Left cardiac atrium (tissue), 4 donors: ENCODE results near the gene ABCC4. TPM values are rescaled to one million over a fixed set of nuclear protein-coding genes. Genes with fewer than 3 reads are reported as not detected.
A peak's percentile ranks its signal among the peaks of the same experiment; 100 is the strongest.
"Not testable (repeated sequence)": the region's sequence is repeated elsewhere in the genome, so short reads cannot be mapped to it uniquely, and the experiment has no call there.

Experiments used
- ATAC-seq, 2 donors: fragments of 200-7000 bp; cut with Tn5 transposase; one replicate each; pipeline ENCODE4 v1.9.1; 2020; ENCODE audit warnings: mild to moderate bottlenecking in 2 of 2, moderate library complexity in 2 of 2
- DNase-seq: peaks from one replicate; pipeline ENCODE4 v3.0.0-alpha.2; 2020
- intact Hi-C, 2 donors: fragments of 100-400 bp; cut with DNase I; formaldehyde crosslinking; loops; one replicate each; pipeline versions ENCODE4 v1.14.1 to v1.15.1; 2022 to 2023
- total RNA-seq, 2 donors: library from RNA; stranded (reverse); fragmentation: NEBNext Ultra II Directional; extraction: Animal tissue kit (Norgen Biotek cat#: 25700); gene quantifications; one replicate each; pipeline ENCODE4 v1.2.1, GENCODE V29; 2021
- donor health status: DM: no; HTN: yes; CAD: no.
- donor health status: DM: no; HTN: yes; CAD: no; lungs with severe emphysema.
- donor health status: DM: yes; HTN: yes; CAD: no.
- donor health status: Dilated cardiomyopathy.

Gene ABCC4
- total RNA-seq, 2 donors from 2014 or later, result 4.4 to 8.6 TPM

GRCh38 chr13:95185851-95186250 is 115.4 kb downstream of the ABCC4 start:
- ATAC-seq, result no peak
- intact Hi-C loops, result no loop called here

GRCh38 chr13:95185311-95185710 is 115.9 kb downstream of the ABCC4 start:
- DNase-seq, result no peak

More at GRCh38 chr13:95185851-95186250, 115.4 kb downstream of the ABCC4 start:
- no peak for DNase-seq

DNA sequence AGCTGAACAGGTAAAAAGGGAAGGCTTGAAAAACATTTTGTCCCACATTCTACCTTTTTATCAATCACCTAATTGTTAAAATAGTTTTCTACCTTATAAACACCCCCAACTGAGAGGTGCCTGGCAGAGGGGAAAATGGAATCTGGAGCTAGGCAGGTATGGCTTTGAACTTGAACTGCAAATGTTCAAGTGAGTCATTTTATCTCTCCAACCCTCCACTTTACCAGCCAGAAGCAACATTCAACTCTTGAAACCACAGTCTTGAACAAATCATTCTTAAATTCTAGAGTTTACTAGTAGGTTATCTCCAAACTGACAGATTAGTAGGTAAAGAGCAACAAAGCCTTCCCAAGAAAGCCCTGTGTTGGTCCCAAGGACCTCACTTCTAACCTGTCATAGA is 116.9 kb downstream of the ABCC4 start:
- intact Hi-C loops, result no loop called here
- ATAC-seq, result no peak
- no peak for DNase-seq

More at GRCh38 chr13:95185311-95185710, 115.9 kb downstream of the ABCC4 start:
- intact Hi-C loops, result no loop called here
- no peak for ATAC-seq

GRCh38 chr13:95182570-95183265 is 118.5 kb downstream of the ABCC4 start:
- ATAC-seq (no peak), DNase-seq (no peak)
- intact Hi-C loops, result no loop called here

DNA sequence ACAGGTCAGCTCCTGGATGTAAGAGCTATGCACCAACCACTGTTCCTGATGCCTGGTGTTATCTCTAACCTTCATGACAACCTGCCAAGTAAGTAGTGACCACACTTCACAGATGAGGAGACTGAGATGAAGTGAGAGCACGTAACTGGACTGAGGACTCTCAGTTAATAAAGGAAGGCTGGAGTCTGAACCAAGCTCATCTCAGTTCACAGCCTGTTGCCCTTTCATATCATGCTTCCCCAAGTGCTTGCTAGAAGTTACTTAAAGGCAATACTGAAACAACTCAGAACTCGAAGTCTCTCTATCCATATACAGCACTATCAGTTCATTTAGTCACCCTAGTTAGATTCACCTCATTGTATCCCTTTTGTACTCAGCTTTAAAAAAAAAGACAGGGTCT is 119.7 kb downstream of the ABCC4 start:
- intact Hi-C loops, result no loop called here
- ATAC-seq (no peak), DNase-seq (no peak)

DNA sequence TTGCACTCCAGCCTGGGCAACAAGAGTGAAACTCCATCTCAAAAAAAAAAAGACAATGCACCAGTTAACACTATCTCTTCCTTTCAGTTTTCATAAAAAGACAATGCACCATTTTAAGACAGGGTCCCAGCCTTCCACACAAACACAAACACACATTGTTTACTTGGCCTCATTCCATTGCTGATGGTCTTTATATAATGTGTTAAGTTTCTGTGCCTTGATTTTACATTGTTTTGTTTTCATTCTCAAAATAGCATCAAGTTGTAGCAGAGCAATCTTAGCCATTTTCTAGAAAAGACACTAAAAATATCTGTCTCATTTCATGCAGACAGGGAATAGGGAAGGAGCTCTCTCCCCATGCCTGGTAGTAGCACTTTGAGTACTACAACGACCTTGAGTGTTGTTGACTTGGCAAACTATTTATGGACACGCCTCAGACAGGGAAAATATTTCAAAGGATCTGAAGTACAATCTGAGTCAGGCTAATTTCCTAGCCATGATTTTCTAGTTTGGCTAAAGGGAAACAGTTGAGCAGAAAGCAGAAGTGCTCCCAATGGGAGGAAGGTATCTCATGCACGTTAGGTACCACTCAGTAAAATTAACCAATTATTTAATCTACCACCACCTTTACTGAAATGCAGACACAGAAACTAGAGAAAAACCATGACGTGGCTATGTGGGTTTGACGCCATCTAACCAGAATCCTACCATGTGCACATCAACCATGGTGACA is 120.6 kb downstream of the ABCC4 start:
- ATAC-seq, result peak in 1 of 2 donors; percentile 56
- DNase-seq, result no peak
- intact Hi-C loops, result no loop called here

DNA sequence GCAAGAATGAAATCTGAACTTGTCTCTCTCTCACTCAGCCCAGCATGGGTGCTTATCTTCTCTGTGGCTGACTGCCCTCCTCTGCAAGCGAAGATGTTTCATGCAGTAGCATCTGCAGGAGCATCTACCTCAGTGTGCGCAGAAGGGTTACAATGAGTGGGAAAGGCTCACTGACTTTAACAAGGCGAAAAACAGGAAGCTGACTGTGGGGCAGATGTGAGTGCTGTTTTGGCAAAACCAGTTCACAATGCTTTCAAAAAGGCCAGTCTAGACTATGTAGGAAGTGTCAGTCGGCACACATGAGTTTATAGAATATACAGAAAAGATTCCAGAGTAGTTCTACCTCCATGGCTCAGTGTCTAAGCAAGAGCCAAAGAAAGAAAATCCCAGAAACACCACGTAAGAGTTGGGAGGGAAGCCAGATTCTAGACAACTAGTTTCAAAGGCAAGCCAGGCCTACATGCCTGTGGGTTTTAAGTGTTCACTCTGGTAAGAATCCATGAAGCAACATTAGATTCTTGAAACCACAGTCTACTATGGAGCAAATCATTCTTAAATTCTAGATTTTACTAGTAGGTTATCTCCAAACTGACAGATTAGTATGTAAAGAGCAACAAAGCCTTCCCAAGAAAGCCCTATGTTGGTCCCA is 124.5 kb downstream of the ABCC4 start:
- intact Hi-C loops, result no loop called here
- no peak for ATAC-seq
- no peak for DNase-seq

DNA sequence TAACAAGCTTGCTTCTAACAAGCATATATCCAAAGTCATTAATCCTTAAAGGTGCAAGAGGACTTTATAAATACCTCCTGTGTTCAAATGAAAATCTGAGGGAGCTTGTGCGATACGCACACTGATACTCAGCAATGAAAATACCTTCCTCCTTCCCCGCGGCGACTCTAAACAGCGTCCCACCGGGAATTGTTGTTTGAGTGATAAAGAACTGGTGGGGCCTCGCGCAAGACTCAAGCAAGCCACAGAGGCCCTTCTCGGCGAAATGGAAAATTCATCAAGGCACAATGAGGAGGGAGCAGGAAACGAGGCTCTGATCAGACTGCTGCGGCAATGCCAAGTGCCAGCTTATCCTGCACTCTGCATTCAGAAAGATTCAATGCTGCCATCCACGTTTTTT is 126.7 kb downstream of the ABCC4 start:
- DNase-seq (no peak), ATAC-seq (no peak)
- intact Hi-C loops, result no loop called here

- ATAC-seq, result no peak
- intact Hi-C loops, result no loop called here
- no peak for DNase-seq
Observed at GRCh38 chr13:95168191-95168590, 133.1 kb downstream of the ABCC4 start.

DNA sequence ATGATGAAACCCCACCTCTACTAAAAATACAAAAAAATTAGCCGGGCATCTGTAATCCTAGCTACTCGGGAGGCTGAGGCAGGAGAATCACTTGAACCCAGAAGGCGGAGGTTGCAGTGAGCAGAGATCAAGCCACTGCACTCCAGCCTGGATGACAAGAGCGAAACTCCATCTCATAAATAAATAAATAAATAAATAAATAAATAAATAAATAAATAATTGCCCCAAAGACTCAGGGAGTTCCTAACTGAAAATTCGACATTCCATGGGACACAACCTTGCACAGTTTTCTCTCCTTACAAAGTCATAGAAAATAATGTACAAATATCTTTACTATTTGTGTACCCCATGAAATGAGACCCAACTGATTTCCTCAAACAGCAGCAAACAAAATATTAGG is 134.2 kb downstream of the ABCC4 start:
- ATAC-seq, intact Hi-C loops, DNase-seq: not testable (repeated sequence)

DNA sequence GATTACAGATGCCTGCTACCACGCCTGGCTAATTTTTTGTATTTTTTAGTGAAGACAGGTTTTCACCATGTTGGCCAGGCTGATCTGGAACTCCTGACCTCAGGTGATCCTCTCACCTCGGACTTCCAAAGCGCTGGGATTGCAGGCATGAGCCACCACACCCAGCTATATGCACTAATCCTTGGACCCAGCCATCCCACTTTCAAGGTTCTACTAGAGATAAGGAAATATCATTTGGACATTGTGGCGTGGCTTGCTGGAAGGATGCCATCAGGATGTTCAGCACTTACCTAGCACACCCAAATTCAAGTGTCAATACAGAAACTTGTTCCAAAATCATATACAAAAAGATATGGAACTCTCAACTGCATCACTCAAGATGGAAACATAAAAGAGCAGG is 136.4 kb downstream of the ABCC4 start:
- intact Hi-C loops, result no loop called here

GRCh38 chr13:95160112-95160906 is 140.9 kb downstream of the ABCC4 start:
- ATAC-seq (no peak), DNase-seq (no peak)
- intact Hi-C loops, result no loop called here

More for the DNA sequence above, 136.4 kb downstream of the ABCC4 start:
- ATAC-seq (no peak), DNase-seq (no peak)

GRCh38 chr13:95159458-95159857 is 141.8 kb downstream of the ABCC4 start:
- DNase-seq, result no peak
- intact Hi-C loops, result no loop called here
- ATAC-seq, result no peak

DNA sequence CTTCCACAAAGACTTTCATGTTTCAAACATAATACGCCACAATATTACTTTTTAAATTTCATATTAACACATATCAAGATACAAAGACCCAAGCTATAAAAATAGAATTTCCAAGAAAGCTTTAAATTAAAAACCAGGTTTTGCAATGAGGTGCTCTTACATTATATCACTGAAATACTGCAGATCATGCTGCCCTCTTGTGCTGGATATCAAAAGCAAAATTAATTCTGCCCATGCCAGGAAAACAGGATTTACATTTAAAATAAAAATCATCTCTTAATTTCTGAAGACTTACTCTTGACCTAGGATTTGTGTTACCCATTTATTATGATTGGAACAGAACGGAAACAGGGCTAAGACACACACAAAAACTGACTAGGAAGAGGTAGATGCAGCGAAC is 145.0 kb downstream of the ABCC4 start:
- intact Hi-C loops, result no loop called here
- no peak for DNase-seq
- ATAC-seq, result no peak

GRCh38 chr13:95155504-95155903 is 145.7 kb downstream of the ABCC4 start:
- no peak for ATAC-seq
- intact Hi-C loops, result no loop called here
- no peak for DNase-seq

GRCh38 chr13:95155093-95155492 is 146.2 kb downstream of the ABCC4 start:
- DNase-seq (no peak), ATAC-seq (no peak)
- intact Hi-C loops, result no loop called here

DNA sequence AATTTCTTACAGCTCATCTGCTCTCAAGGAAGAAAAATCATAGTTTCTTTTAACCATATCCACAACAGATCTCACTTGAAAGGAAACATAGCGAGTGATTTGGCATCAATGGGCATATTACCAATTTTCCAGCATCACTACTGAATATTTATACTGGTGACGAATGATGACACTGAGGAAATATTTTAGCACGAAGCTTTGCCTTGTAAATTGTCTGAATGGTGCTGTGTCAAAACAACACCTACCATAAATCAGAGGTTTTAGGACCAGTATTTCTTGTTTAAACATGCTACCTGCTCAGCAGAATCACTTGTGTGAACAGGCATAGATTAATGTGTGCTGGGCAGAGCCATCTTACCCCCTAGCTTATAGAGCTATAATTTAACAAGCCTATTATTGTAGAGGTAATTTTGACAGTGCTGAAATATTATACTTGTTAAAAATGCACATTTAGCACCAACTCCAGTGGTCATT is 146.8 kb downstream of the ABCC4 start:
- no peak for DNase-seq
- no peak for ATAC-seq
- intact Hi-C loops, result no loop called here

DNA sequence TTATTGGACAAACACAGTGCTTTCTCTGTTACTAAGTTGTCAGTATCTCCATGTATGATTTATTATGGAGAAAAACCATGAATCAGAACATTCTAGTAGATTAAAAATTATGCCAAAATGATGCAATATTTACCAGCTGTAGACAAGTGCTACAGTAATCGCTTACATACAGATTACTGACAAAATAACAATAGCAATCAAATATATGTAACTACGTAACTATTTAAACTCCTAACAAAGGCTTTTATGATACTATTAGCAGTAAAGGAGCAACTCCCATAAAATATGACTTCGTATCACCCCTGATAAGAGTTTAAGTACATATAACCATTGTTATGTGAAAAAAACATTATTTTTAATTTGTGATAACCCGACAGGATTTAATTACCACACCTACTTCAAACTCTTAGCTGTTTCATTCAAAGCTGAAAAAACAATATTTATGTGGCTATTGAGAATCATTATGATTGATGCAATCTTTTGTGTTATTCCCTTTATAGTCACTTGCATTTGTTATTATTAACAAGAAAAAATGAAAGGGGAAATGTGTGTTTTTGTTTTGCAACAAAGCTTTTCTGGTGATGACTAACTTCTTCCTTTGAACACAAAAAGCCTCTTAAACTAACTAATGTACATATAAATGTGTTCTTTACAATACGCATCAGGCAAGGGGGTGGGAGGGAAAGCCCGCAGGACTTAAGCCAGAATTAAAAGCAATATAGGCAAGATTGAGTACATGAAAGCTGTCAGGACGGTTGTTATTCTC is 147.4 kb downstream of the ABCC4 start:
- intact Hi-C loops, result no loop called here
- DNase-seq (no peak), ATAC-seq (peak in 1 of 2 donors; percentile 21)
